Activated CD4-positive, alpha-beta memory T cell treated with anti-CD3 and anti-CD28 coated beads for 36 hours (primary cell): ENCODE measurements around the gene HIRIP3. TPM values are rescaled to one million over a fixed set of nuclear protein-coding genes. Genes with fewer than 3 reads are reported as not detected.

Experiments
- CTCF ChIA-PET: fragments of 350-600 bp; sonication (Branson Sonifier 250); formaldehyde crosslinking; loops from one replicate; lab custom pipeline; 2021; ENCODE audit warnings: antibody characterized with exemption, inconsistent platforms; lab: Charles Lee
- POLR2A ChIA-PET: fragments of 350-600 bp; sonication (Branson Sonifier 250); formaldehyde crosslinking; loops from one replicate; lab custom pipeline; 2021; ENCODE audit warnings: antibody characterized with exemption; lab: Charles Lee
- DNase-seq: peaks from one replicate; pipeline ENCODE4 v3.0.0-alpha.2; 2020
- H3K27ac Mint-ChIP-seq: one replicate; pipeline ENCODE4 v1.8.0; 2021; ENCODE audit warnings: mixed read lengths
- H3K27me3 Mint-ChIP-seq: one replicate; pipeline ENCODE4 v1.8.0; 2021; ENCODE audit warnings: mixed read lengths
- H3K36me3 Mint-ChIP-seq: one replicate; pipeline ENCODE4 v1.8.0; 2021; ENCODE audit warnings: mixed read lengths
- H3K4me1 Mint-ChIP-seq: one replicate; pipeline ENCODE4 v1.8.0; 2021; ENCODE audit warnings: low read depth, mixed read lengths
- H3K4me3 Mint-ChIP-seq: one replicate; pipeline ENCODE4 v1.8.0; 2021; ENCODE audit warnings: mild to moderate bottlenecking, mixed read lengths
- H3K9me3 Mint-ChIP-seq: one replicate; pipeline ENCODE4 v1.8.0; 2021; ENCODE audit warnings: mixed read lengths
- intact Hi-C: fragments of 100-400 bp; cut with micrococcal nuclease; formaldehyde crosslinking; loops from one replicate; pipeline ENCODE4 v1.15.1; 2023
- total RNA-seq, 2 experiments: library from RNA; stranded (reverse); gene quantifications; one replicate each; pipeline ENCODE4 v1.2.3, GENCODE V29; 2021

The HIRIP3 gene
- total RNA-seq, 2 experiments from 2014 or later = 40.5 to 40.6 TPM

DNA sequence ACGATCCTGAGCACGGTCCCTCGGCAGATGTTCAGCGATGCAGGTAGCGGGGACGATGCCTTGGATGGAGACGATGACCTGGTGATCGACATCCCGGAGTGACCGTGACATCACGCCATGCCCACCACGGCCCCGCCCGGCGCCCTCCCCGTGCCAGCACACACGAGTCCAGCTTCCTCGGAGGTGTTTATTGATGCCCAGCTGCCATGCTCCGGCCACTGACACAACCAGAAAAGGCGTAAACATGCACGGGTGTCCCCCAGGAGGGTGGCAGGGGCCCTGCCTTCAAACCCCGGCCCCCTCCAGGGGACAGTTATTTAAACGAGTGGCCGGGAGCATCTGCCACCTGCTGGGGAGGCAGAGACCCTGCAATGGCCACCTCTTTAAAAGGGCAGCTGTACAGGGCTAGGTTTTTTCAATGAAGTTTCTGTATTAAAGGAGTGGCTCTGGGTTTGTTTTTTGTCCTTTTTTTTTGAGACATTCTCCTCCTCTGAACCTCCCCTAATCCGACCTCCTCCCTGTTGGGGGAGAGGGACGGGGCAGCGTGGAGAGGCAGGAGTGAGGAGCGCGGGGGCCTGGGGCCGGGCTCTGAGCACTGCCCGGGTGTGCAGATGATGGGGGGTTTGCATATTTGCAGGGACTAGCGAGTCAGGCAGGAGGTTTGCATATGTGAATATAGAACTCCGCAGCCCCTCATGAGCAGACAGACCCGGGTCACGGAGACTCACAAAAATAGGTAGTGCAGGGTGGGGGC lies 10.1 kb upstream of the HIRIP3 start:
- H3K4me3 Mint-ChIP-seq = no peak overlapping the region
- H3K4me1 Mint-ChIP-seq = peaks cover 7% of the 10 kb centered on the region
- H3K36me3 Mint-ChIP-seq = no peaks in the 10 kb centered on the region
- ChIA-PET POLR2A (interaction anchor here (2.2 kb wide), 1 partner anchor 9 kb away, joined by 7 read pairs; the partner anchor contains the start of gene INO80E), CTCF (interaction anchor here (0.6 to 2.1 kb wide), 17 partner anchors 9 to 314 kb away, joined by 3 to 9 read pairs (median 3); partner anchors contain the start of genes HIRIP3, INO80E, PAGR1 and TLCD3B)
- H3K27ac Mint-ChIP-seq = no peak overlapping the region
- peak; percentile 40 for DNase-seq
- H3K27me3 Mint-ChIP-seq = peaks cover 16% of the 10 kb centered on the region
- intact Hi-C loops = no loop called here
- no peaks in the 10 kb centered on the region for H3K9me3 Mint-ChIP-seq

DNA sequence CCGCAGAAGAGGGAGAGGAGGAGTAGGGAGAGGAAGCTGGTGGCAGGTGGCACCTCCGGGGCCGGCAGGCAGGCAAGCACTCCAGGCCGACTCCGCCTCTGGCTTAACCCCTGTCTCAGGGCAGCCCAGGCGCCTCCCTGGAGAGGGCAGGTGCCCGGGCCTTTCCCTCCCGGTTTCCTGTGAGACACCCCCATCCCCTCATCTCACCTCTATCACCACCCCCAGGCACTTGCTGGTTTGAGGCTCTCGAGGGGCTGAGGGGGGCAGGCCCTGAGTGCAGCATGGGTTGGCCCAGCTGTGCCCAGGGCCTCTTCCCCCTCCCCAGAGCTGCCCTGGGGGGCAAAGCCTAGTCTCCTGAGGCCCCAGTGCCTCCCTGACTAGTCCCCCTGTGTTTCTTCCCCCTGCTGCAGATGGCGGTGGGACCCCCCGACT lies 9.4 kb upstream of the HIRIP3 start:
- intact Hi-C loops = no loop called here
- H3K9me3 Mint-ChIP-seq = no peaks in the 10 kb centered on the region
- peaks cover 11% of the 10 kb centered on the region for H3K27me3 Mint-ChIP-seq
- DNase-seq = no peak
- ChIA-PET CTCF (interaction anchor here (0.9 to 2.1 kb wide), 7 partner anchors 8 to 304 kb away, joined by 3 to 9 read pairs (median 5); partner anchors contain the start of genes HIRIP3, INO80E, KCTD13 and TLCD3B), POLR2A (interaction anchor here (1.1 to 2.2 kb wide), 2 partner anchors 8 to 10 kb away, joined by 3 to 7 read pairs; partner anchors contain the start of genes HIRIP3 and INO80E)
- H3K4me1 Mint-ChIP-seq = peaks cover 2% of the 10 kb centered on the region
- no peak overlapping the region for H3K4me3 Mint-ChIP-seq
- H3K27ac Mint-ChIP-seq = no peak overlapping the region
- no peaks in the 10 kb centered on the region for H3K36me3 Mint-ChIP-seq

DNA sequence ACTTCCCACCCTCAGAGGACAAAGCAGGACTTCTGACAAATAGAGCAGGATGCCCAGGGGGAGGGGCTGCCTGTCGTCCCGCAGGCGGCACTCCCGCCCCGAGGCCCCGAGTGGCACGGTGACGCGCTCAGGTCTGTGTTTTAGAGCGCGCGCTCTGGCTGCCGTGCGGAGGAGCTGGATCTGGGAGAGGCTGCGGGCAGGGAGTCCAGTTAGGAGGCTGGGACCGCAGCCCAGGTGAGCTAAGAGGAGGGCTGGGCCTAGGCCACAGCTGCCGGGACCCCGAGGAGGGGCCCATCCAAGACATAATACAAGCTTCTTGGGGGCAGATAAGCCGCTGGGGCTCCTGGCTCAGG lies 9.0 kb upstream of the HIRIP3 start:
- H3K27ac Mint-ChIP-seq = no peak overlapping the region
- peaks cover 8% of the 10 kb centered on the region for H3K27me3 Mint-ChIP-seq
- intact Hi-C loops = no loop called here
- H3K9me3 Mint-ChIP-seq = no peaks in the 10 kb centered on the region
- ChIA-PET CTCF (interaction anchor here (0.9 to 2.1 kb wide), 5 partner anchors 14 to 304 kb away, joined by 3 to 8 read pairs (median 5); partner anchors contain the start of genes KCTD13 and TLCD3B), POLR2A (interaction anchor here (1.1 to 2.2 kb wide), 2 partner anchors 8 to 9 kb away, joined by 3 to 7 read pairs; partner anchors contain the start of genes HIRIP3 and INO80E)
- H3K36me3 Mint-ChIP-seq = no peaks in the 10 kb centered on the region
- no peak overlapping the region for H3K4me3 Mint-ChIP-seq
- H3K4me1 Mint-ChIP-seq = peaks cover 4% of the 10 kb centered on the region
- no peak for DNase-seq

DNA sequence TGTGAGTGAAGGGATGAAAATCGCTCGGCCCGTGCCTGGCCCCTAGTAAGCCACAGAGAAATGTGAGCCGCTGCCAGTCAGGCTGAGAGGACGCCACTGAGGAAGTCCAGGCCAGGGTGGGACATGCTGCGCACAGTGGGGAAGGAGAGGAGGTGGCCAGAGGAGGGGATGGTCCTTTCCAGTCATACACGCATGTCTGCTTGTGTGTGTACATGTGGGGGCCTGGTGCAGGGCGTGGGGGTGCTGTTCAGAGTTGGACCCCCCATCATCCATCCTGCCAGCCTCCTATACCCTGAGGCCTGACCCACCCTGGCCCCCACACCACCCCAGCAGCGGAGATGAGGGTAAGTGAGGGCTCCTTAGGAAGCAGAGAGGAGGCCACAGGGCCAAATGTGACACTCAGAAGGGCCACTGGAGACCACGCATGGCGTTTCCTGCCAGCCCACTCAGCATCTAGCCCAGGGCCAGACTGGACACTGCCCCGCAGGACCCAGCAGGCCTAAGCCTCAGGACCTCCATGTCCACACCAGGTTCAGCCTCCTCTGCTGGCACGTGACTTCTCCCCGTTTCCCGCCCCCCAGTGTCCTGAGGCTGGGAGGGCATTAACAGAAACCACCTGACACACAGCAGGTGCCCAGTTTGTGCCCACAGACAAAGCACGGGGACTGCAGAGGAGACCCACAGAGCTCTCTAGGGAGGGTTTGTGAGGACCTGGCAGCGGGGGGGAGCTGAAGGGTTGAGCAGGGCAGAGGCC lies 8.4 kb upstream of the HIRIP3 start:
- no peaks in the 10 kb centered on the region for H3K9me3 Mint-ChIP-seq
- H3K4me1 Mint-ChIP-seq = peaks cover 6% of the 10 kb centered on the region
- peaks cover 3% of the 10 kb centered on the region for H3K27me3 Mint-ChIP-seq
- no peak overlapping the region for H3K27ac Mint-ChIP-seq
- POLR2A ChIA-PET = interaction anchor here (1.1 to 2.2 kb wide), 2 partner anchors 7 to 9 kb away, joined by 3 to 7 read pairs; partner anchors contain the start of genes HIRIP3 and INO80E
- DNase-seq = no peak
- intact Hi-C loops = no loop called here
- CTCF ChIA-PET = interaction anchor here (0.9 to 2.1 kb wide), 6 partner anchors 14 to 303 kb away, joined by 3 to 8 read pairs (median 4); partner anchors contain the start of genes KCTD13 and TLCD3B
- peaks cover 5% of the 10 kb centered on the region for H3K36me3 Mint-ChIP-seq
- H3K4me3 Mint-ChIP-seq = no peak overlapping the region

DNA sequence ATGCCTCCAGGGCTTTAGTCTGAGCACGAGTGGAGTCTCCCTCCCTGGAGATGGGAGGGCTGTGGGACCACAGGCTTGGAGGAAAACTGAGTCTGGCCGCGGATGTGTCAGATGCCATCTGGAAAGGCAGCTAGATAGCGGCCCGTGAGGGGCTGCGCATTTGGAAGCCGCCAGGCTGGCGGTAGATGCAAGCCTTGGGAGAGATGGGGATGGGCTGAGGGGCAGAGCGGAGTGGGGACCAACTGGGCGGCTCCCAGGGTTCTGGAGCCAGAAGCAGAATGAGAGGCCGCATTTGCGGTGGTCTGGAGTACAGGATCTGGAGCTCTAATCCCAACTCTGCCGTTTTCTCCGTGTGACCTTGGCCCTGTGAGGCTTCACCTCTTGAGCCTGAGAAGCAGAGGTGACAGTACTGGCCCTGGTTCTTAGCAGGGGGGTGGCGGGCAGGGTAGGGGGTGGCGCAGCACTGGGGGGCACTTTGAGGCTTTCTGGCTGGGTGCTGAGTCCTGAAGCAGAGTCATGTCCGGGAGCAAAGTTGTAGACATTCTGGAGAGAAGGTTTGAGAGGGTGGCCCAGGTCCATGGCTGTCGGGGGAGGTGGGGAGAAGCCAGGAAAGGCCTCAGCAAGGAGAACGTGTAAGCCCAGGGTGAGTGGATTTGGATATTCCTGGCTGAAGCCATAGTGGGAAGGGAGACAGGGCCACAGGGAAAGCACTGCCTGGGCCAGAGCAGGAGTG lies 7.4 kb upstream of the HIRIP3 start:
- no peak for DNase-seq
- intact Hi-C loops = no loop called here
- Mint-ChIP-seq H3K36me3 (peaks cover 11% of the 10 kb centered on the region), H3K27me3 (no peaks in the 10 kb centered on the region), H3K9me3 (no peaks in the 10 kb centered on the region), H3K4me3 (no peak overlapping the region), H3K4me1 (peaks cover 11% of the 10 kb centered on the region), H3K27ac (no peak overlapping the region)
- POLR2A ChIA-PET = no interaction called here
- CTCF ChIA-PET = interaction anchor here (1.6 to 2.1 kb wide), 3 partner anchors 30 to 302 kb away, joined by 3 to 8 read pairs (median 5); no protein-coding TSS in a partner anchor

DNA sequence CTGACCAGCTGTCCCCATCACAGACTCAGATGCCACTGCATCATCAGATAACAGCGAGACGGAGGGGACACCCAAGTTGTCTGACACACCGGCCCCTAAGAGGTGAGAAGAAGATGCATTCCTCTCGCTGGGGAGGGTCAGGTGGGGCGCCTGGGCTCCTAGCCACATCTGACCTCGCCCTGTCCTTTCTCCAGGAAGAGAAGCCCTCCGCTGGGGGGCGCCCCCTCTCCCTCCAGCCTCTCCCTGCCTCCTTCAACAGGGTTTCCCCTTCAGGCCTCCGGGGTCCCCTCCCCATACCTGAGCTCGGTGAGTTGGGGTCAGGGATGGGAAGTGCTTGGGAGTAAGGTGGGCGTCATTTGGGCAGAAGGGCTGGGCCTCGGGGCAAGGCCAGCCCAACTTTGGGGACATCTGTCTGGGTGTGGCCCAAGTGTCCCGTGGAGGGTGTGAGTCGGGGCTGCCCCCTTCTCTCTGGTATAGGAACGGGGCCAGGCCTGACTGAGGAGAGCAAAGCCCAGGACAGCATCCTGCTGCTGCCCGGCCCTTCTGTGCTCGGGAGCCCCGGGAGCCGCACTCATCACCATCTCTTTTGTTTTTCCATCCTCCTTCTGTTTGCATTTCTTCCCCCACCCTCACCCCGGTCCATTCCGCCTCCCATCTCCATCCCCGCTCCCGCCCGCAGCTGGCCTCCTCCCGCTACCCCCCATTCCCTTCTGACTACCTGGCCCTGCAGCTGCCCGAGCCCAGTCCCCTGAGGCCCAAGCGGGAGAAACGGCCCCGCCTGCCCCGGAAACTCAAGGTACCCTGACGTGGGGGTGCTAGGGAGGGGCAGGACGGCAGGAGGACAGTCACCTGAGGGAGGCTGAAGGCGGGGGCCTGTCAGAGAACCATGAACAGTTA lies 5.6 kb upstream of the HIRIP3 start:
- no peak overlapping the region for H3K27ac Mint-ChIP-seq

DNA sequence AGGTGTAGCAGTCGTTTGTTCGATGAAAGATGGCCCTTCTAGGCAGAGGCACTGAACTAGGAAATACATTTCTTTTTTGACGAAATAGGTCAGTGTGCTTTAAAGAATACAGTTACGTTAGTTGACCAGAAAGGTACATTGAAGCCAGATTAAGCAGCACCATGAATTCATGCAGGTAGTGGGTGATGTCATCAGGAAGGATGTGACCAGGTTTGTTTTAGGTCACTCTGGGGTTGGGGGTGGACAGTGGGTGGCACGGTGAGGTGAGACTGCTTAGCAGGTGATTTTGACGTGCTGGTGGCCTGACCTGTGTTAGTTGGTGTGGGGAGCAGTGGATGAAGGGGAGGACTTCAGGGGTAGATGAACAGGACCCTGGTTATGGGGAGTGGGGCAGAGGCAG lies 4.2 kb upstream of the HIRIP3 start:
- CTCF ChIA-PET = no interaction called here
- Mint-ChIP-seq H3K27me3 (no peaks in the 10 kb centered on the region), H3K9me3 (no peaks in the 10 kb centered on the region)

More for the DNA sequence above, 5.6 kb upstream of the HIRIP3 start:
- Mint-ChIP-seq H3K9me3 (no peaks in the 10 kb centered on the region), H3K27me3 (no peaks in the 10 kb centered on the region), H3K4me3 (no peak overlapping the region), H3K4me1 (peaks cover 17% of the 10 kb centered on the region), H3K36me3 (peaks cover 16% of the 10 kb centered on the region)
- ChIA-PET CTCF (no interaction called here), POLR2A (no interaction called here)
- DNase-seq = no peak
- intact Hi-C loops = no loop called here

DNA sequence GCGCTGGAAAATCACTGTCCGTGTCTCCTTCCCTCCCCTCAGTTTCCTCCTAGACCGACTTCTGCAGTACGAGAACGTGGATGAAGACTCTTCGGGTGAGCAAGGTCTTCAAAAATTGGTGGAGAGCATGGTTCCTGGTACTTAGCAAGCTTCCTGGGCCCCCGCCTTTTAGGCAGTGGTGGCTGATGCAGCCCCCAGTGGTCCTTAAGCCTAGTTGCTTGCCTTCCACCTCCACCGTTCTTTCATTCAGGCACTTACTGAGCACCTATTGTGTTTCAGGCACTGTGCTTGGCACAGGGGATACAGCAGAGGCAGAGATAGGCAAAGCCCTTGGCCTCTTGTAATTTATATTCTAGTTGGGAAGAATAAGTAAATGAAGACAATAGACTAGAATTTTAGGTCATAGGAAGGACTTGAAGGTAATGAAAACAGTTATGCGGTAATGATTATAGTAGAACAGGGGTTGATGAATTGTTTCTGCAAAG lies 1.4 kb upstream of the HIRIP3 start:
- H3K4me3 Mint-ChIP-seq = peak overlapping the region; percentile 99
- CTCF ChIA-PET = interaction anchor here (0.6 to 2.3 kb wide), 6 partner anchors 9 to 296 kb away, joined by 3 to 9 read pairs (median 4); no protein-coding TSS in a partner anchor
- intact Hi-C loops = loop anchor here (1.0 to 5.0 kb wide), 4 partner anchors 24 to 190 kb away; partner anchors contain the start of genes KCTD13, MAZ, TAOK2 and TMEM219
- DNase-seq = no peak
- POLR2A ChIA-PET = interaction anchor here (0.8 to 2.6 kb wide), 5 partner anchors 8 to 71 kb away, joined by 3 to 16 read pairs (median 7); partner anchors contain the start of genes KCTD13 and TAOK2
- H3K27me3 Mint-ChIP-seq = no peaks in the 10 kb centered on the region
- peaks cover 33% of the 10 kb centered on the region for H3K4me1 Mint-ChIP-seq
- H3K36me3 Mint-ChIP-seq = peaks cover 26% of the 10 kb centered on the region
- no peaks in the 10 kb centered on the region for H3K9me3 Mint-ChIP-seq
- peak overlapping the region; percentile 99 for H3K27ac Mint-ChIP-seq

More for the DNA sequence above, 4.2 kb upstream of the HIRIP3 start:
- Mint-ChIP-seq H3K27ac (no peak overlapping the region), H3K4me3 (no peak overlapping the region), H3K36me3 (peaks cover 22% of the 10 kb centered on the region), H3K4me1 (peaks cover 22% of the 10 kb centered on the region)
- DNase-seq = no peak
- intact Hi-C loops = loop anchor here (5.0 kb wide), 2 partner anchors 37 to 192 kb away; partner anchors contain the start of genes MAZ and TMEM219
- POLR2A ChIA-PET = no interaction called here

DNA sequence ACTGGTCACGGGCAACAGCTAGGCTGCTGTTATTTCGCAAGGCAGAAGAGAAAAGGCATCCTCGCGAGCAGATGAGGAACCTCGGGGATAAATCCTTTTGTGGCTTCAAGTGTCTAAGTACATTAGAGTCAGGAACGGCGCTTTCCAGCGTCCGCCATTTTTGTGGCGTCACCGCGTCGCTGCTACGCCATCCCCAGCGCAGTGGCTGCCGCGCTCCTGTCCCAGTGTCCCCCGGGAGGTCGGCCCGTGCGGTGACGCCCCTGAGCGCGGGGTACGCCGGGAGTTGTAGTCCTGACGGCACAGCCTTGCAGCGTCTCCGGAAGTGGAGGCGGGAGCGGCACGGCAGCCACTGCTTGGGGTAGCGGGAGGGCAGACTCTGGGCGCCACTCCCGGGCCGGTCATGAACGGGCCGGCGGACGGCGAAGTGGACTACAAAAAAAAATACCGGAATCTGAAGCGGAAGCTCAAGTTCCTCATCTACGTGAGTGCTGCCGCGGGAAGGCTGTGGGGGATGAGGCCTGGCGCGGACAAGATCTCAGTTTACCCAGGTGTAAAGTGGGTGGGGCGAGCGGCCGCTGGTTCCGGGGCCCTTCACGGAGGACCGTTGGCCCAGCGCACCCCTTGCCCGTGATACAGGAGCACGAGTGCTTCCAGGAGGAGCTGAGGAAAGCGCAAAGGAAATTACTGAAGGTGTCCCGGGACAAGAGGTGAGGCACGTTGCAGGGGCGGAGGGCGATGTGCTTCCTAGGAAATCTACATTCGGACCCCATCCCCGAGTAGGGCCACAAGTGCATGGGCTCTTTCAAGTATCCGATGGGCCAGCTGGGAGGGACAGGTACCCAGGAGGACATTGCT lies 721 bp upstream of the HIRIP3 start, which contains the start of gene INO80E:
INO80E (plus strand) TSS at position 331 of the 855 bp plus-strand sequence; CDS start at position 401, 70 bp downstream.
- Mint-ChIP-seq H3K4me3 (peak within 1 kb of the TSS; percentile 99), H3K27me3 (no peaks in the 10 kb centered on the region), H3K36me3 (peaks cover 26% of the 10 kb centered on the region), H3K27ac (peak within 1 kb of the TSS; percentile 99), H3K9me3 (no peaks in the 10 kb centered on the region), H3K4me1 (peaks cover 33% of the 10 kb centered on the region)
- intact Hi-C loops = loop anchor here (1.0 to 5.0 kb wide), 5 partner anchors 23 to 189 kb away; partner anchors contain the start of genes CDIPT, KCTD13, MAZ and TAOK2
- DNase-seq = peak; percentile 100
- ChIA-PET CTCF (interaction anchor here (0.6 to 2.3 kb wide), 9 partner anchors 9 to 295 kb away, joined by 3 to 9 read pairs (median 4); partner anchors contain the start of genes TBX6 and TLCD3B), POLR2A (interaction anchor here (0.6 to 2.6 kb wide), 10 partner anchors 9 to 206 kb away, joined by 3 to 16 read pairs (median 5); partner anchors contain the start of genes ASPHD1, KCTD13, KIF22 and TAOK2)
